Vagina (tissue), 2 donors: ENCODE results near the gene DRICH1. TPM values are rescaled to one million over a fixed set of nuclear protein-coding genes. Genes with fewer than 3 reads are reported as not detected.
"Not testable (repeated sequence)": the region's sequence is repeated elsewhere in the genome, so short reads cannot be mapped to it uniquely, and the experiment has no call there.

Source experiments
- DNase-seq, 2 donors: peaks; one replicate each; pipeline ENCODE4 v3.0.0-alpha.2; 2017; ENCODE audit errors: extremely low spot score in 2 of 2
- H3K27ac ChIP-seq: fragments of 200-600 bp; sonication (generic); one replicate; pipeline ENCODE4 v1.5.1; 2019
- H3K27me3 ChIP-seq: fragments of 200-600 bp; sonication (generic); one replicate; pipeline ENCODE4 v1.5.1; 2019
- H3K36me3 ChIP-seq, 2 donors: fragments of 200-600 bp; sonication (generic); one replicate each; pipeline ENCODE4 v1.5.1; 2017 to 2019
- H3K4me1 ChIP-seq: fragments of 200-600 bp; sonication (generic); one replicate; pipeline ENCODE4 v1.5.1; 2019
- H3K4me3 ChIP-seq, 2 donors: fragments of 200-600 bp; sonication (generic); 1 replicate in 1 of 2; 2 replicates in 1 of 2; pipeline ENCODE4 v1.5.1; 2016 to 2019
- H3K9me3 ChIP-seq: fragments of 200-600 bp; sonication (generic); one replicate; pipeline ENCODE4 v1.5.1; 2019
- CTCF ChIP-seq, 3 experiments: fragments of 450-650 bp in 2 of 3; fragments of 200-600 bp in 1 of 3; sonication (generic) in 1 of 3; IDR thresholded peaks; one replicate each; pipeline ENCODE4 v1.5.1; 2017 to 2019; ENCODE audit warnings: antibody characterized with exemption in 3 of 3, mild to moderate bottlenecking in 2 of 3, moderate library complexity in 2 of 3
- POLR2A ChIP-seq, 2 donors: fragments of 450-650 bp; IDR thresholded peaks; one replicate each; pipeline ENCODE4 v1.6.1; 2017; ENCODE audit warnings: antibody characterized with exemption in 2 of 2, mild to moderate bottlenecking in 2 of 2, moderate library complexity in 2 of 2
- POLR2AphosphoS5 ChIP-seq, 2 donors: sonication (generic); formaldehyde crosslinking; IDR thresholded peaks; one replicate each; pipeline ENCODE4 v1.9.0; 2017; ENCODE audit warnings: antibody characterized with exemption in 2 of 2, mild to moderate bottlenecking in 2 of 2, low read depth in 1 of 2; ENCODE audit not compliant: insufficient read depth in 1 of 2
- intact Hi-C: fragments of 100-400 bp; cut with DNase I; formaldehyde crosslinking; loops from one replicate; pipeline ENCODE4 v1.15.1; 2023
- total RNA-seq: library from RNA; depleted of rRNA; stranded (reverse); fragments of >200 nt; gene quantifications from one replicate; pipeline ENCODE4 v1.2.3, GENCODE V29; 2016

DRICH1 gene
- total RNA-seq, 1 donor from 2014 or later, result not detected

- no peak for TF ChIP-seq CTCF (IDR thresholded peaks at IDR 0.05)
- no peak for TF ChIP-seq POLR2AphosphoS5 (IDR thresholded peaks at IDR 0.05; ENCODE audit: insufficient read depth in 1 of 2, low read depth in 1 of 2)
- TF ChIP-seq POLR2A (IDR thresholded peaks at IDR 0.05), result no peak
- no peaks in the 10 kb centered on the region for H3K9me3 ChIP-seq
- H3K27me3 ChIP-seq, result no peaks in the 10 kb centered on the region
- no peak for DNase-seq
- H3K36me3 ChIP-seq, result no peaks in the 10 kb centered on the region
- no peak overlapping the region for H3K27ac ChIP-seq
- H3K4me1 ChIP-seq, result no peaks in the 10 kb centered on the region
- intact Hi-C loops, result no loop called here
- H3K4me3 ChIP-seq, result no peak overlapping the region
Measured at GRCh38 chr22:23574877-23575276, 57.2 kb downstream of the DRICH1 start.

- no peaks in the 10 kb centered on the region for H3K27me3 ChIP-seq
- H3K4me1 ChIP-seq, result no peaks in the 10 kb centered on the region
- H3K9me3 ChIP-seq, result no peaks in the 10 kb centered on the region
- TF ChIP-seq CTCF (IDR thresholded peaks at IDR 0.05) (no peak), POLR2AphosphoS5 (IDR thresholded peaks at IDR 0.05; ENCODE audit: insufficient read depth in 1 of 2, low read depth in 1 of 2) (no peak), POLR2A (IDR thresholded peaks at IDR 0.05) (no peak)
- no peak overlapping the region for H3K4me3 ChIP-seq
- no peaks in the 10 kb centered on the region for H3K36me3 ChIP-seq
- intact Hi-C loops, result no loop called here
- no peak overlapping the region for H3K27ac ChIP-seq
- DNase-seq, result no peak
Measured at GRCh38 chr22:23574371-23574811, 57.7 kb downstream of the DRICH1 start.

DNA sequence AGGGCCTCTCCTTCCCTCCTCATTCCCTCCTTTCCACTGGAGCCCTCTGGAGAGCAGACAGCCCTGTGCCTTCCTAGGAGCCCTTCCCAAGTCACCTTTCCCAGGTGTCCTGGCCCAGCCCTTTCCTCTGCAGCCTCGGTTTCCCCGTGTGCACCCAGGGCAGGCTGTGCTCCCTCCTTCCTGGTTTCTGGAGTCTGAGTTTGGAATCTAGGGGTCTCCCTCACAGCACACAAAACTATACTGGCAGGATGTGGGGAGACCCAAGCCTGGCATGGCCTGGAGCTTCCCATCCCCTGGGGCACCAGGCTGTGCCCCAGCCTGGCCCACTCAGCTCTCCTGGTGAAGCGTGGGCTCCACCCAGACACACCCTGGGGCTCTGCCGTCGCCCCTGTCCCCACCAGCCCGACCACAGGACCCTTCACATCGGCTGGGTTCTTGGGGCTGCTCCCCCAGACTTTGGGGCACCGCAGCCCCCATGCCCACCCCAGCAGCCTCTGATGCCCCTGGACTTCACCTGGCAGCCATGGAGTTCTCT, 58.4 kb downstream of the DRICH1 start:
- DNase-seq, H3K4me3 ChIP-seq, H3K36me3 ChIP-seq, H3K9me3 ChIP-seq, H3K27me3 ChIP-seq, H3K4me1 ChIP-seq, H3K27ac ChIP-seq, intact Hi-C loops: not testable (repeated sequence)

DNA sequence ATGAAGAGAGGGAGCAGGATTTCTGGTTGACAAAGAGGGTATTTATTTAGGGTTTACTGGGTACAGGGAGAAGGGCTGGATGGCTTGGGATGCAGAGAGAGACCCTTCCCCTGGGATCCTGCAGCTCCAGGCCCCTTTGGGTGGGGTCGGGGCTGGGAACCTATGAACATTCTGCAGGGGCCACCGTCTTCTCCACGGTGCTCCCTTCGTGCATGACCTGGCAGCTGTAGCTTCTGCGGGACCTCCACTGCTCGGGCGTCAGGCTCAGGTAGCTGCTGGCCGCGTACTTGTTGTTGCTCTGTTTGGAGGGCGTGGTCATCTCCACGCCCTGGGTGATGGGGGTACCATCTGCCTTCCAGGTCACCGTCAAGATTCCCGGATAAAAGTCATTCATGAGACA, 59.0 kb downstream of the DRICH1 start:
- H3K27me3 ChIP-seq, H3K36me3 ChIP-seq, H3K9me3 ChIP-seq, H3K27ac ChIP-seq, DNase-seq, intact Hi-C loops, H3K4me3 ChIP-seq, H3K4me1 ChIP-seq: not testable (repeated sequence)

DNA sequence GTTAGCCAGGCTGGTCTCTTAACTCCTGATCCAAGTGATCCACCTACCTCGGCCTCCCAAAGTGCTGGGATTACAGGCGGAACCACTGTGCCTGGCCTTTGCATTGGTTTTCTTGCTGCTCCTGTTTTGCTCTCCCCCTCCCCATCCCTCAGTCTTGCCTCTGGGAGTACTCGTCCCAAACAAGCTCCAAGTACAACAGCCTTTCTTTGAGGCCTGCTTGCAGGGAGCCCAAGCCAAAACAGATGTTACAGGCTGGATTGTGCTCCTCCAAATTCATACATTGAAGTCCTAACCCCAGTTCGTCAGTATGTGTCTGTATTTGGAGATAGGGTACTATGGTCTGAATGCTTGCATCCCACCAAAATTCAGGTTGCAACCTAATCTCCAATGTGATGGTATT, 60.6 kb downstream of the DRICH1 start:
- TF ChIP-seq POLR2A (IDR thresholded peaks at IDR 0.05) (no peak), CTCF (IDR thresholded peaks at IDR 0.05) (no peak), POLR2AphosphoS5 (IDR thresholded peaks at IDR 0.05; ENCODE audit: insufficient read depth in 1 of 2, low read depth in 1 of 2) (no peak)
- Histone ChIP-seq H3K9me3 (no peaks in the 10 kb centered on the region), H3K27ac (no peak overlapping the region), H3K4me3 (no peak overlapping the region), H3K4me1 (peaks cover 3% of the 10 kb centered on the region), H3K27me3 (no peaks in the 10 kb centered on the region), H3K36me3 (no peaks in the 10 kb centered on the region)
- intact Hi-C loops, result no loop called here
- no peak for DNase-seq

DNA sequence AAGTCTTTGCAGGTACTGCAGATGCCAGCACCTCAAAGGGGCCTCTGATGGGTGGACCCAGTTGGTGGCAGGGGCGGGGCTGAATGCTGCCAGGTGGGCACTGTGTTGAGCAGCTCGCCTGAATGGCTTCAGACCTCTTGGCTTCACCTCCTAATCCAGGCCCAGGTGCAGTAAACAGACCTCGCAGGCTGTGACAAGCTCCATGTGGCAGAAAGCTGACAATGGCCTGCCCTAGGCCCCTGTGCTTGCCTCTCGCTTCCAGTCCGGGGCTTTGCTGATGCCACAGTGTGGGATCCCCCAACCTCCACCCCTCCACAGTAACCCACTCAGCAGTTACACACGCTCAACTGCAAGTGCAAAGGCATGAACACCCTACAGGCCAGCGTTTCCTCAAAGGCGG, 61.4 kb downstream of the DRICH1 start:
- DNase-seq, result no peak
- intact Hi-C loops, result no loop called here
- no peak overlapping the region for H3K27ac ChIP-seq
- H3K9me3 ChIP-seq, result no peaks in the 10 kb centered on the region
- no peak overlapping the region for H3K4me3 ChIP-seq
- H3K4me1 ChIP-seq, result peaks cover 12% of the 10 kb centered on the region
- TF ChIP-seq CTCF (IDR thresholded peaks at IDR 0.05), result no peak
- TF ChIP-seq POLR2AphosphoS5 (IDR thresholded peaks at IDR 0.05; ENCODE audit: insufficient read depth in 1 of 2, low read depth in 1 of 2), result no peak
- no peak for TF ChIP-seq POLR2A (IDR thresholded peaks at IDR 0.05)
- H3K27me3 ChIP-seq, result no peaks in the 10 kb centered on the region
- no peaks in the 10 kb centered on the region for H3K36me3 ChIP-seq
